Mammary epithelial cell (primary cell): Measurements from ENCODE around the gene FHOD1.

Source experiments
- EZH2 ChIP-seq: IDR thresholded peaks from 2 replicates; pipeline ENCODE4 v1.6.1; 2012; ENCODE audit warnings: low read length, inconsistent platforms, borderline replicate concordance
- TF ChIP-seq, protein P1 (sequence below), 2 donors: IDR thresholded peaks in 1 of 2; conservative IDR thresholded peaks in 1 of 2; 2 replicates each; pipeline ENCODE4 v1.5.1; 2011 to 2012; ENCODE audit warnings: inconsistent platforms in 2 of 2, low read length in 2 of 2, mild to moderate bottlenecking in 2 of 2, control low read depth in 1 of 2, low read depth in 1 of 2; ENCODE audit not compliant: insufficient read depth in 1 of 2; ENCODE audit errors: extremely low read depth in 1 of 2

- TF ChIP-seq, protein P1, sequence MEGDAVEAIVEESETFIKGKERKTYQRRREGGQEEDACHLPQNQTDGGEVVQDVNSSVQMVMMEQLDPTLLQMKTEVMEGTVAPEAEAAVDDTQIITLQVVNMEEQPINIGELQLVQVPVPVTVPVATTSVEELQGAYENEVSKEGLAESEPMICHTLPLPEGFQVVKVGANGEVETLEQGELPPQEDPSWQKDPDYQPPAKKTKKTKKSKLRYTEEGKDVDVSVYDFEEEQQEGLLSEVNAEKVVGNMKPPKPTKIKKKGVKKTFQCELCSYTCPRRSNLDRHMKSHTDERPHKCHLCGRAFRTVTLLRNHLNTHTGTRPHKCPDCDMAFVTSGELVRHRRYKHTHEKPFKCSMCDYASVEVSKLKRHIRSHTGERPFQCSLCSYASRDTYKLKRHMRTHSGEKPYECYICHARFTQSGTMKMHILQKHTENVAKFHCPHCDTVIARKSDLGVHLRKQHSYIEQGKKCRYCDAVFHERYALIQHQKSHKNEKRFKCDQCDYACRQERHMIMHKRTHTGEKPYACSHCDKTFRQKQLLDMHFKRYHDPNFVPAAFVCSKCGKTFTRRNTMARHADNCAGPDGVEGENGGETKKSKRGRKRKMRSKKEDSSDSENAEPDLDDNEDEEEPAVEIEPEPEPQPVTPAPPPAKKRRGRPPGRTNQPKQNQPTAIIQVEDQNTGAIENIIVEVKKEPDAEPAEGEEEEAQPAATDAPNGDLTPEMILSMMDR (conservative IDR thresholded peaks at IDR 0.05 in 1 of 2, IDR thresholded peaks at IDR 0.05 in 1 of 2; ENCODE audit: extremely low read depth in 1 of 2, insufficient read depth in 1 of 2, low read depth in 1 of 2, low read length in 2 of 2): no peak
- no peak for TF ChIP-seq EZH2
These were observed 43.2 kb downstream of the FHOD1 start for GRCh38 chr16:67204076-67204475.
